Keratinocyte (primary cell): ENCODE results near the gene TINCR. TPM values are rescaled to one million over a fixed set of nuclear protein-coding genes. Genes with fewer than 3 reads are reported as not detected.

Experiments
- DNase-seq: peaks from one replicate; pipeline ENCODE4 v3.0.0-alpha.2; 2011; ENCODE audit warnings: low read depth, missing footprints, low spot score
- FAIRE-seq: peaks from 2 replicates; lab custom pipeline; 2011; peaks lifted over from hg19 to GRCh38; lab: Jason Lieb, UNC
- H2AFZ ChIP-seq: 2 replicates; pipeline ENCODE4 v1.6.0; 2012; ENCODE audit warnings: low read length, control low read depth, inconsistent platforms; ENCODE audit not compliant: control insufficient read depth
- H3K27ac ChIP-seq: 2 replicates; pipeline ENCODE4 v1.5.1; 2011; ENCODE audit warnings: low read length; ENCODE audit not compliant: control insufficient read depth, insufficient read depth
- H3K27me3 ChIP-seq: 3 replicates; pipeline ENCODE4 v1.6.0; 2011; ENCODE audit warnings: low read length; ENCODE audit not compliant: control insufficient read depth, insufficient read depth; ENCODE audit errors: extremely low read depth
- H3K36me3 ChIP-seq, 2 experiments: 2 replicates in 1 of 2; 3 replicates in 1 of 2; pipeline ENCODE4 v1.5.1; 2011; ENCODE audit warnings: low read length in 2 of 2, mild to moderate bottlenecking in 1 of 2; ENCODE audit not compliant: control insufficient read depth in 2 of 2, insufficient read depth in 2 of 2; ENCODE audit errors: extremely low read depth in 1 of 2
- H3K4me1 ChIP-seq: 3 replicates; pipeline ENCODE4 v1.5.1; 2011; ENCODE audit warnings: low read length; ENCODE audit not compliant: control insufficient read depth, insufficient read depth; ENCODE audit errors: extremely low read depth
- H3K4me2 ChIP-seq: 3 replicates; pipeline ENCODE4 v1.6.0; 2011; ENCODE audit warnings: low read depth, low read length; ENCODE audit not compliant: control insufficient read depth, insufficient read depth; ENCODE audit errors: extremely low read depth
- H3K4me3 ChIP-seq, 3 experiments: fragments of 200-600 bp in 1 of 3; sonication (generic) in 1 of 3; 2 replicates in 2 of 3; 3 replicates in 1 of 3; pipeline ENCODE4 v1.5.1; 2011 to 2016; ENCODE audit warnings: low read length in 3 of 3, mild to moderate bottlenecking in 3 of 3, control low read depth in 2 of 3, inconsistent platforms in 1 of 3, low read depth in 1 of 3, mixed read lengths in 1 of 3, mixed run types in 1 of 3, moderate library complexity in 1 of 3; ENCODE audit not compliant: control insufficient read depth in 2 of 3, insufficient read depth in 2 of 3; ENCODE audit errors: extremely low read depth in 1 of 3
- H3K79me2 ChIP-seq: 2 replicates; pipeline ENCODE4 v1.6.0; 2012; ENCODE audit warnings: low read length; ENCODE audit not compliant: control insufficient read depth, insufficient read depth
- H3K9ac ChIP-seq: 3 replicates; pipeline ENCODE4 v1.6.0; 2011; ENCODE audit warnings: low read length; ENCODE audit not compliant: control insufficient read depth, insufficient read depth; ENCODE audit errors: extremely low read depth
- H3K9me1 ChIP-seq: 3 replicates; pipeline ENCODE4 v1.6.0; 2011; ENCODE audit warnings: low read length; ENCODE audit not compliant: control insufficient read depth, insufficient read depth; ENCODE audit errors: extremely low read depth
- H3K9me3 ChIP-seq: 2 replicates; pipeline ENCODE4 v1.5.1; 2012; ENCODE audit warnings: low read depth, low read length; ENCODE audit not compliant: control insufficient read depth
- H4K20me1 ChIP-seq: 3 replicates; pipeline ENCODE4 v1.6.0; 2011; ENCODE audit warnings: low read length; ENCODE audit not compliant: control insufficient read depth, insufficient read depth; ENCODE audit errors: extremely low read depth
- EZH2 ChIP-seq: IDR thresholded peaks from one replicate; pipeline ENCODE4 v1.6.1; 2012; ENCODE audit warnings: inconsistent platforms, mild to moderate bottlenecking, low read length, moderate library complexity
- dilution Hi-C: fragments of 300-500 bp; cut with MboI; formaldehyde crosslinking; loops from one replicate; pipeline ENCODE4 v1.7.0; 2020; ENCODE audit warnings: low sequenced_read_pairs; ENCODE audit not compliant: extremely low pct_ligation_motif_present
- polyA plus RNA-seq, 5 experiments: library from polyadenylated mRNA; depleted of rRNA in 3 of 5; stranded (reverse) in 3 of 5; stranded (forward) in 1 of 5; unstranded in 1 of 5; fragments of >200 nt; gene quantifications; 1 replicate in 1 of 5; 2 replicates in 3 of 5; 3 replicates in 1 of 5; pipeline versions ENCODE4 v1.2.1 to v1.2.3, GENCODE V29; 2011 to 2012; ENCODE audit warnings: missing spikeins in 2 of 5, low read depth in 1 of 5, low replicate concordance in 1 of 5
- TF ChIP-seq, protein P1 (sequence below), 3 experiments: IDR thresholded peaks in 1 of 3; conservative IDR thresholded peaks in 1 of 3; optimal IDR thresholded peaks in 1 of 3; 2 replicates in 2 of 3; 3 replicates in 1 of 3; pipeline versions ENCODE3 to v1.5.1; 2011; ENCODE audit warnings: low read length in 3 of 3, mild to moderate bottlenecking in 3 of 3, moderate library complexity in 2 of 3, control low read depth in 1 of 3, inconsistent platforms in 1 of 3; ENCODE audit not compliant: insufficient read depth in 2 of 3; ENCODE audit errors: extremely low read depth in 1 of 3

The TINCR gene
- polyA plus RNA-seq, 1 donor (not counting 4 experiments of a cell fraction or from before 2014, with no cell fraction given), result 9.7 TPM

- H2AFZ ChIP-seq, result no peak overlapping the region
- H3K9me1 ChIP-seq, result no peaks in the 10 kb centered on the region
- dilution Hi-C loops, result no loop called here
- DNase-seq (no peak), FAIRE-seq (no peak)
- no peak overlapping the region for H3K9ac ChIP-seq
- peaks cover 17% of the 10 kb centered on the region for H3K27me3 ChIP-seq
- no peaks in the 10 kb centered on the region for H3K79me2 ChIP-seq
- H3K27ac ChIP-seq, result no peak overlapping the region
- peaks cover 4% of the 10 kb centered on the region for H4K20me1 ChIP-seq
- no peak overlapping the region for H3K4me2 ChIP-seq
- no peak for TF ChIP-seq EZH2
- TF ChIP-seq, protein P1, sequence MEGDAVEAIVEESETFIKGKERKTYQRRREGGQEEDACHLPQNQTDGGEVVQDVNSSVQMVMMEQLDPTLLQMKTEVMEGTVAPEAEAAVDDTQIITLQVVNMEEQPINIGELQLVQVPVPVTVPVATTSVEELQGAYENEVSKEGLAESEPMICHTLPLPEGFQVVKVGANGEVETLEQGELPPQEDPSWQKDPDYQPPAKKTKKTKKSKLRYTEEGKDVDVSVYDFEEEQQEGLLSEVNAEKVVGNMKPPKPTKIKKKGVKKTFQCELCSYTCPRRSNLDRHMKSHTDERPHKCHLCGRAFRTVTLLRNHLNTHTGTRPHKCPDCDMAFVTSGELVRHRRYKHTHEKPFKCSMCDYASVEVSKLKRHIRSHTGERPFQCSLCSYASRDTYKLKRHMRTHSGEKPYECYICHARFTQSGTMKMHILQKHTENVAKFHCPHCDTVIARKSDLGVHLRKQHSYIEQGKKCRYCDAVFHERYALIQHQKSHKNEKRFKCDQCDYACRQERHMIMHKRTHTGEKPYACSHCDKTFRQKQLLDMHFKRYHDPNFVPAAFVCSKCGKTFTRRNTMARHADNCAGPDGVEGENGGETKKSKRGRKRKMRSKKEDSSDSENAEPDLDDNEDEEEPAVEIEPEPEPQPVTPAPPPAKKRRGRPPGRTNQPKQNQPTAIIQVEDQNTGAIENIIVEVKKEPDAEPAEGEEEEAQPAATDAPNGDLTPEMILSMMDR (optimal IDR thresholded peaks at IDR 0.05 in 1 of 3, IDR thresholded peaks at IDR 0.05 in 1 of 3, conservative IDR thresholded peaks at IDR 0.05 in 1 of 3; ENCODE audit: extremely low read depth in 1 of 3, insufficient read depth in 2 of 3, low read length in 3 of 3), result peak in 1 of 3 experiments; percentile 18
- peaks cover 3% of the 10 kb centered on the region for H3K9me3 ChIP-seq
- H3K4me1 ChIP-seq, result peaks cover 19% of the 10 kb centered on the region
- no peak overlapping the region for H3K4me3 ChIP-seq
- H3K36me3 ChIP-seq, result peaks cover 0 to 7% of the 10 kb centered on the region in 2 experiments
Observed at GRCh38 chr19:5563008-5563431, 4.7 kb downstream of the TINCR start.

DNA sequence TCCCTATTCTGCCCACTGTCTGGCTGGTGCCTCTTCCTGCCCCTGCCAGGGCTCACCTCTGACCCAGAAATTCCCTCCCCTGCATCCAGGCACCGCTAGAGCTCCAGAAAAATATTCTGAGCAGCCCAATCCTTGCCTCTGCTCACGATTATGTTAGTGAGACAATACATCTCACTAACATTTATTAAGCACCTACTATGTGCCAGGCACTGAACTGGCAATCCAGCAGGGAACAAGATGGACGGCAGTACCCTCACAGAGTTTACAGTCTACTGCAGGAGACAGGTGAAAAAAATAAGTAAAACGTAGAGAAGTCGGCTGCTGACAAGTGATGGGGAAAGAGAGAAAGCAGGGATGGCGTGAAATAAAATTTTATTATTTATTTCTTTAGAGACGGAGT is 5.5 kb downstream of the TINCR start:
- Histone ChIP-seq H3K9ac (no peak overlapping the region), H3K9me1 (no peaks in the 10 kb centered on the region), H2AFZ (no peak overlapping the region), H3K4me2 (no peak overlapping the region), H3K27ac (no peak overlapping the region), H3K9me3 (peaks cover 3% of the 10 kb centered on the region), H3K27me3 (peaks cover 16% of the 10 kb centered on the region), H4K20me1 (peaks cover 4% of the 10 kb centered on the region), H3K4me3 (no peak overlapping the region), H3K36me3 (peaks cover 0 to 7% of the 10 kb centered on the region in 2 experiments), H3K4me1 (peaks cover 24% of the 10 kb centered on the region), H3K79me2 (no peaks in the 10 kb centered on the region)
- no peak for FAIRE-seq
- TF ChIP-seq EZH2, result no peak
- TF ChIP-seq, protein P1 (optimal IDR thresholded peaks at IDR 0.05 in 1 of 3, IDR thresholded peaks at IDR 0.05 in 1 of 3, conservative IDR thresholded peaks at IDR 0.05 in 1 of 3; ENCODE audit: extremely low read depth in 1 of 3, insufficient read depth in 2 of 3, low read length in 3 of 3), result no peak
- no peak for DNase-seq
- dilution Hi-C loops, result no loop called here
